Spleen (tissue), 11 donors: ENCODE results near the gene TERT. TPM values are rescaled to one million over a fixed set of nuclear protein-coding genes. Genes with fewer than 3 reads are reported as not detected.

ENCODE experiments used
- DNase-seq: peaks from one replicate; pipeline ENCODE4 v3.0.0-alpha.2; 2020
- H3K27ac ChIP-seq, 8 donors: fragments of 200-600 bp; sonication (generic) in 7 of 8; 1 replicate in 4 of 8; 2 replicates in 4 of 8; pipeline versions ENCODE4 v1.5.0 to v1.8.0; 2016 to 2021; ENCODE audit warnings: inconsistent platforms in 4 of 8, mild to moderate bottlenecking in 4 of 8, moderate library complexity in 1 of 8
- H3K27me3 ChIP-seq, 7 donors: fragments of 200-600 bp; sonication (generic) in 6 of 7; replicated peaks in 1 of 7; 1 replicate in 4 of 7; 2 replicates in 3 of 7; pipeline versions ENCODE4 v1.5.0 to v1.8.0; 2016 to 2021; ENCODE audit warnings: inconsistent platforms in 3 of 7, mild to moderate bottlenecking in 1 of 7
- H3K36me3 ChIP-seq, 6 donors: fragments of 200-600 bp; sonication (generic) in 5 of 6; 1 replicate in 4 of 6; 2 replicates in 2 of 6; pipeline versions ENCODE4 v1.5.0 to v1.8.0; 2016 to 2021; ENCODE audit warnings: inconsistent platforms in 2 of 6
- H3K4me1 ChIP-seq, 6 donors: fragments of 200-600 bp; sonication (generic) in 5 of 6; 1 replicate in 3 of 6; 2 replicates in 3 of 6; pipeline versions ENCODE4 v1.5.0 to v1.8.0; 2016 to 2021; ENCODE audit warnings: inconsistent platforms in 3 of 6
- H3K4me3 ChIP-seq, 8 donors: fragments of 200-600 bp; sonication (generic) in 7 of 8; 1 replicate in 4 of 8; 2 replicates in 4 of 8; pipeline versions ENCODE4 v1.5.0 to v1.8.0; 2016 to 2021; ENCODE audit warnings: inconsistent platforms in 4 of 8, mild to moderate bottlenecking in 4 of 8, moderate library complexity in 2 of 8
- H3K9me3 ChIP-seq, 8 donors: fragments of 200-600 bp; sonication (generic) in 7 of 8; 1 replicate in 4 of 8; 2 replicates in 4 of 8; pipeline versions ENCODE4 v1.5.0 to v1.8.0; 2016 to 2021; ENCODE audit warnings: inconsistent platforms in 4 of 8
- POLR2A ChIP-seq, 3 donors: fragments of 450-650 bp; IDR thresholded peaks; one replicate each; pipeline ENCODE4 v1.5.1; 2017; ENCODE audit warnings: antibody characterized with exemption in 3 of 3, mild to moderate bottlenecking in 1 of 3
- POLR2AphosphoS5 ChIP-seq, 3 donors: sonication (generic); formaldehyde crosslinking; IDR thresholded peaks; one replicate each; pipeline ENCODE4 v1.5.1; 2017; ENCODE audit warnings: antibody characterized with exemption in 3 of 3
- WGBS, 5 donors: extraction: QIAGEN DNeasy Blood & Tissue Kit in 3 of 5; methylation state at CpG; one replicate each; pipeline versions ENCODE4 v1.1.5 to v1.1.7; 2013 to 2018; 5-methylcytosine and 5-hydroxymethylcytosine counted together
- intact Hi-C: fragments of 100-400 bp; cut with DNase I; formaldehyde crosslinking; loops from one replicate; pipeline ENCODE4 v1.15.0; 2023; ENCODE audit warnings: low total_unique reads
- polyA plus RNA-seq, 3 donors: library from polyadenylated mRNA; stranded (reverse); fragments of 200-250 nt; gene quantifications; one replicate each; pipeline ENCODE4 v1.2.1, GENCODE V29; 2013
- total RNA-seq, 7 donors: library from RNA; depleted of rRNA in 3 of 7; stranded (reverse); fragments of >200 nt in 3 of 7; fragmentation: NEBNext Ultra II Directional in 4 of 7; extraction: Animal tissue kit (Norgen Biotek cat#: 25700) in 4 of 7; gene quantifications; one replicate each; pipeline versions ENCODE4 v1.1.0 to v1.2.1, GENCODE V29; 2016 to 2021
- TF ChIP-seq, protein P1 (sequence below), 11 experiments: fragments of 200-600 bp in 7 of 11; fragments of 450-650 bp in 4 of 11; sonication (generic) in 4 of 11; IDR thresholded peaks in 8 of 11; conservative IDR thresholded peaks in 3 of 11; 1 replicate in 7 of 11; 2 replicates in 4 of 11; pipeline versions ENCODE4 v1.4.0 to v1.8.0; 2016 to 2021; ENCODE audit warnings: antibody characterized with exemption in 11 of 11, inconsistent platforms in 4 of 11, mild to moderate bottlenecking in 1 of 11
- donor health status: healthy with polysubstance abuse.
- donor health status: DM: no; HTN: no; CAD: no; lungs with moderate emphysema.
- donor health status: DM: no; HTN: no; CAD: no.
- donor health status: Bipolar disorder and iron deficiency.
- donor health status: healthy.
- donor health status: DM: no; HTN: no; CAD: no.
- donor health status: DM: yes; HTN: yes; CAD: no.

The TERT gene
- total and polyA plus RNA-seq, 10 donors, result 0.09 to 5.3 (median 0.40) TPM; not detected in 2

DNA sequence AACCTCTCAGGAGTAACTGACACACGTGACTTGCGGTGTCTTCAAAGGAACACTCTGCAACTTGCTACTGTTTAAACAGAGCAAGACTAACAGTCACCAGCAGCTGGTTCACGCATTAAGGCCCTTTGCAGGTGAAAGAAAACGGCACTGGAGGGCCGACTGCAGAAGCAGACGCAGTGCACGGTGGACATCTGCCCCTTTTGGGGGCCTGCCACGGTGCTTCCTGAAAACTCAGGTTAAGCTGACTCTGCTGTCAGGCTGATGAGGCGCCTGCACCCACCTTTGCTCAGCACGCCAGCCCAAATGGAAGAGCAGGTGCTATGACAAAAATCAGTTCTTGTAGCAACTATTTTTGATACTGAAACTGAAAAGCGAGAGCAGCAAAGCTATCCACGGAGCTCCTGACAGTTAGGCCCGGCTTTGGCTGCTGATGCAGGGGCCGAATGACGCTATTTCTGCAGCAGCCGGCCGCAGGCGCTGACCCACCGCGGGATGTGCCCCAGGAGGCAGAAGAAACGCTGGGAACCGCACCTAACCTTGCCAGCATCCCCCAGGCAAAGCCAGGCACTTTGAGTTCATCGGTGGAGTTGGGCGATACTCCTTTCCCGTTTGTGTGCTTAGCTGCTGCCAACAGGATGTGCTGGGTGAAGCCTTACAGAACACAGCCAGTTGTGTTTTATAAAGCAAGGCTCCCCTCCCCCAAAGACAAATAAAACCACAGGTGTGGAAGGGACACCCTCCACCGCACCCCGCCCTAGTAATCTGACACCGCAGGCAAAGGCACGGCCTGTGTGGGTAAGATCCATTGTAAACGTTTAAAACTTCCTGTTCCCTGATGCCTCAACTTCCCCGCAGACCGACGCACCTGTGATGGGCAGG, 21.1 kb upstream of the TERT start:
- 15 to 26% (median 22%) methylated on average over 28 to 33 of the region's 33 CpGs for WGBS, 5 donors
- no peak for TF ChIP-seq POLR2A (IDR thresholded peaks at IDR 0.05)
- TF ChIP-seq, protein P1, sequence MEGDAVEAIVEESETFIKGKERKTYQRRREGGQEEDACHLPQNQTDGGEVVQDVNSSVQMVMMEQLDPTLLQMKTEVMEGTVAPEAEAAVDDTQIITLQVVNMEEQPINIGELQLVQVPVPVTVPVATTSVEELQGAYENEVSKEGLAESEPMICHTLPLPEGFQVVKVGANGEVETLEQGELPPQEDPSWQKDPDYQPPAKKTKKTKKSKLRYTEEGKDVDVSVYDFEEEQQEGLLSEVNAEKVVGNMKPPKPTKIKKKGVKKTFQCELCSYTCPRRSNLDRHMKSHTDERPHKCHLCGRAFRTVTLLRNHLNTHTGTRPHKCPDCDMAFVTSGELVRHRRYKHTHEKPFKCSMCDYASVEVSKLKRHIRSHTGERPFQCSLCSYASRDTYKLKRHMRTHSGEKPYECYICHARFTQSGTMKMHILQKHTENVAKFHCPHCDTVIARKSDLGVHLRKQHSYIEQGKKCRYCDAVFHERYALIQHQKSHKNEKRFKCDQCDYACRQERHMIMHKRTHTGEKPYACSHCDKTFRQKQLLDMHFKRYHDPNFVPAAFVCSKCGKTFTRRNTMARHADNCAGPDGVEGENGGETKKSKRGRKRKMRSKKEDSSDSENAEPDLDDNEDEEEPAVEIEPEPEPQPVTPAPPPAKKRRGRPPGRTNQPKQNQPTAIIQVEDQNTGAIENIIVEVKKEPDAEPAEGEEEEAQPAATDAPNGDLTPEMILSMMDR (IDR thresholded peaks at IDR 0.05 in 8 of 11, conservative IDR thresholded peaks at IDR 0.05 in 3 of 11), result no peak
- peak; percentile 52 to 72 (median 58) for TF ChIP-seq POLR2AphosphoS5 (IDR thresholded peaks at IDR 0.05)
- intact Hi-C loops, result no loop called here
- Histone ChIP-seq H3K36me3 (peaks cover 0 to 42% (median 35%) of the 10 kb centered on the region in 6 donors), H3K9me3 (peaks cover 0 to 9% (median 7%) of the 10 kb centered on the region in 8 donors), H3K4me1 (peaks cover 12 to 57% (median 45%) of the 10 kb centered on the region in 6 donors), H3K27ac (peak overlapping the region in 7 of 8 donors; percentile 4 to 85 (median 77)), H3K27me3 (peaks cover 0 to 20% (median 0%) of the 10 kb centered on the region in 7 donors), H3K4me3 (peak overlapping the region in 7 of 8 donors; percentile 20 to 64 (median 26))
- peak; percentile 84 for DNase-seq

DNA sequence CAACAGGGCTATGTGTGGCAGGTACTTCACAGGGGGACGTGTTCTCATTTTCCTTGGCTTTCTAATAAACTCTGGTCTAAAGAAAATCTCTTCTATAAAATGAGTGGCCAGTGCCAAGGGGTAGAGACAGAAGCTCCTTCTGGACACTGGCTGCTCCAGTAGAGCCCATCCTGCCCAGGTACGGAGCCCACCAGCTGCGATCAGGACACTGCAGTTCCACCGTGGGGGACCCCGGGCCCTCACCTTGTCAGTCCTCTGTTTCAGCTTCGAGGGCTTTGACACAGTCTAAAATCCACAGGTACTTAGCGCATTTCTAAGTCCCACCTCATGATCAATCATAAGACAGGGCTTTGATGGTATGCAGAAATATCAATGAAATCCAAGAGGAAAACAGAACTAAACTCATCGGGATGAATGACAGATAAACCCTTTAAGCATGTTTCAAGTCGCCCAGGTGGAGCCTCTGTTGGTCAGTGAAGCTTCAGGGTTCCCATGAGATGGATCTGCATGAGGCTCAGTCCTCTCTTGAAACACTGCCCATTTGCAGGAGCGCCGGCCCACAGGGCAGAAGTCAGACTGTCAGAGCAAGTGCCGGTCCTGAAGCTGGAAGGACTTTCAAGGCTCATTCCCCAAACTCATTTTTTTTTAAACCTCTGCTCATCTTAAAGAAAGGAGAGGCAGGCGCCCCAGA, 20.3 kb upstream of the TERT start:
- DNase-seq, result peak; percentile 66
- intact Hi-C loops, result no loop called here
- H3K4me1 ChIP-seq, result peaks cover 12 to 57% (median 45%) of the 10 kb centered on the region in 6 donors
- H3K36me3 ChIP-seq, result peaks cover 0 to 34% (median 27%) of the 10 kb centered on the region in 6 donors
- H3K27me3 ChIP-seq, result peaks cover 0 to 28% (median 1%) of the 10 kb centered on the region in 7 donors
- 63 to 77% (median 66%) methylated on average over 13 of the region's 13 CpGs for WGBS, 5 donors
- H3K4me3 ChIP-seq, result peak overlapping the region in 2 of 8 donors; percentile 24 to 64
- peaks cover 0 to 16% (median 10%) of the 10 kb centered on the region in 8 donors for H3K9me3 ChIP-seq
- TF ChIP-seq POLR2A (IDR thresholded peaks at IDR 0.05), result no peak
- no peak for TF ChIP-seq POLR2AphosphoS5 (IDR thresholded peaks at IDR 0.05)
- TF ChIP-seq, protein P1 (IDR thresholded peaks at IDR 0.05 in 8 of 11, conservative IDR thresholded peaks at IDR 0.05 in 3 of 11), result no peak
- H3K27ac ChIP-seq, result peak overlapping the region in 5 of 8 donors; percentile 60 to 85 (median 77)

DNA sequence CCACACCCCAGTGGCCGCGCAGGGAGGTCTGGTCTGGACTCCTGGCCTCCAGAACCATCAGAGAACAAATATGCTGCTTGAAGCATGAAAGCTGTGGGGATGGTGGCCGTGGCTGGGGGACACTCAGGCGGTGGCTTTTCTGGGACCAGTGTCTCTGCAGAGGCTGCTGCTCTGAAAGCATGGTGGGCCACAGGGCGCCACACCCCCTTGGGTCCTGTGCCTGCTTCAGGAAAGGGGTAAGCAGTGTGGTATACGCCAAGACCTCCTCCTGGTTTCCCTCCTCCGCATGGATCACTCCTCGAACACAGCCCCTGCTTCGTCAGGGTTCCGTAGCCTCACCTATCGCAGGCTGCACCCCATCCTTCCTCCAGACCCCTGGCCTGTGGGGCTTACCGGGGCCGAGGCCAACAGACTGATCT, 19.7 kb upstream of the TERT start:
- TF ChIP-seq, protein P1 (IDR thresholded peaks at IDR 0.05 in 8 of 11, conservative IDR thresholded peaks at IDR 0.05 in 3 of 11), result no peak
- TF ChIP-seq POLR2AphosphoS5 (IDR thresholded peaks at IDR 0.05) (no peak), POLR2A (IDR thresholded peaks at IDR 0.05) (no peak)
- intact Hi-C loops, result no loop called here
- H3K27ac ChIP-seq, result peak overlapping the region in 3 of 8 donors; percentile 77 to 85 (median 77)
- DNase-seq, result peak; percentile 74
- H3K4me3 ChIP-seq, result no peak overlapping the region
- peaks cover 0 to 30% (median 2%) of the 10 kb centered on the region in 7 donors for H3K27me3 ChIP-seq
- H3K4me1 ChIP-seq, result peaks cover 12 to 57% (median 45%) of the 10 kb centered on the region in 6 donors
- H3K9me3 ChIP-seq, result peaks cover 0 to 17% (median 10%) of the 10 kb centered on the region in 8 donors
- H3K36me3 ChIP-seq, result peaks cover 0 to 28% (median 21%) of the 10 kb centered on the region in 6 donors
- 89 to 94% (median 93%) methylated on average over 10 to 13 of the region's 13 CpGs for WGBS, 5 donors
